Measurements from ENCODE around the gene C1QTNF12. TPM values are rescaled to one million over a fixed set of nuclear protein-coding genes. Genes with fewer than 3 reads are reported as not detected.

C1QTNF12 gene
- polyA plus RNA-seq, 3 donors, result 1.1 TPM; not detected in 2

DNA sequence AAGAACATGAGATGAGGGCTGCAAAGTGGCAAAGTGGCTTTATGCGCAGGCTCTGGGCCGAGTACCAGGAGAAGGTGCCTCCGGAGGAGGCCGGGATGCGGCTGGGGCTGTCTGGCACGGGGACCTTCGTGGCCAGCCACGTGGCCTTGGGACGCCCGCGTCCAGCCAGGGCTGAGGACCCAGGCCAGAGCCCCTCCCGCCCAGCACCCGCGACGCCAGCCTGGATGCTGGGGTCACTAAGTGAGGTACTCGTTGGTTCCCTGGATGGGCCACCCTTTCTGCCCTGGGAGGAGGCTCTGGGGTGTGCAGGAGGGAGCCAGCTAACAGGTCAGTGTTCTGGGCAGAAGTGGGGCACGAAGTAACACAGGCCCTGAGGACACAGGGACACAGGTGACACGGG lies 46.3 kb upstream of the C1QTNF12 start:
- Mint-ChIP-seq H3K36me3 (peaks cover 2 to 14% of the 10 kb centered on the region in 2 donors), H3K9me3 (peaks cover 0 to 10% (median 0%) of the 10 kb centered on the region in 7 donors), H3K27ac (no peak overlapping the region), H3K4me1 (no peaks in the 10 kb centered on the region), H3K4me3 (no peak overlapping the region), H3K27me3 (ENCODE audit: low read depth in 3 of 3) (peaks cover 0 to 1% (median 0%) of the 10 kb centered on the region in 3 donors)
- no peak for DNase-seq
- Histone ChIP-seq H3K36me3 (replicated peaks in 1 of 2; ENCODE audit: control insufficient read depth in 1 of 2, insufficient read depth in 2 of 2, low read length in 2 of 2) (peaks cover 19 to 37% of the 10 kb centered on the region in 2 donors), H4K20me1 (ENCODE audit: insufficient read depth, low read length) (no peaks in the 10 kb centered on the region), H3K4me3 (replicated peaks in 1 of 3; ENCODE audit: low read depth in 2 of 3, low read length in 3 of 3) (no peak overlapping the region), H3K27ac (ENCODE audit: low read depth in 1 of 2, low read length in 2 of 2) (no peak overlapping the region), H3K9ac (ENCODE audit: insufficient read depth, low read length, poor library complexity, severe bottlenecking) (no peak overlapping the region), H3K9me3 (replicated peaks in 1 of 2; ENCODE audit: control insufficient read depth in 1 of 2, insufficient read depth in 1 of 2, low read length in 2 of 2) (no peaks in the 10 kb centered on the region), H3K79me2 (ENCODE audit: insufficient read depth, low read length) (no peaks in the 10 kb centered on the region), H3K4me1 (ENCODE audit: control insufficient read depth in 1 of 2, insufficient read depth in 2 of 2, low read length in 2 of 2) (no peaks in the 10 kb centered on the region), H2AFZ (ENCODE audit: insufficient read depth, low read depth, low read length, poor library complexity, severe bottlenecking) (no peak overlapping the region), H3K4me2 (replicated peaks; ENCODE audit: extremely low read depth, low read length, poor library complexity, severe bottlenecking) (no peak overlapping the region), H3K27me3 (ENCODE audit: control insufficient read depth in 2 of 2, insufficient read depth in 2 of 2, low read length in 2 of 2) (no peaks in the 10 kb centered on the region)
- intact Hi-C loops (cut with micrococcal nuclease), result loop anchor here in 1 of 2 donors (5.0 kb wide), 1 partner anchor 171 kb away; no protein-coding TSS in a partner anchor
- TF ChIP-seq, protein P1, sequence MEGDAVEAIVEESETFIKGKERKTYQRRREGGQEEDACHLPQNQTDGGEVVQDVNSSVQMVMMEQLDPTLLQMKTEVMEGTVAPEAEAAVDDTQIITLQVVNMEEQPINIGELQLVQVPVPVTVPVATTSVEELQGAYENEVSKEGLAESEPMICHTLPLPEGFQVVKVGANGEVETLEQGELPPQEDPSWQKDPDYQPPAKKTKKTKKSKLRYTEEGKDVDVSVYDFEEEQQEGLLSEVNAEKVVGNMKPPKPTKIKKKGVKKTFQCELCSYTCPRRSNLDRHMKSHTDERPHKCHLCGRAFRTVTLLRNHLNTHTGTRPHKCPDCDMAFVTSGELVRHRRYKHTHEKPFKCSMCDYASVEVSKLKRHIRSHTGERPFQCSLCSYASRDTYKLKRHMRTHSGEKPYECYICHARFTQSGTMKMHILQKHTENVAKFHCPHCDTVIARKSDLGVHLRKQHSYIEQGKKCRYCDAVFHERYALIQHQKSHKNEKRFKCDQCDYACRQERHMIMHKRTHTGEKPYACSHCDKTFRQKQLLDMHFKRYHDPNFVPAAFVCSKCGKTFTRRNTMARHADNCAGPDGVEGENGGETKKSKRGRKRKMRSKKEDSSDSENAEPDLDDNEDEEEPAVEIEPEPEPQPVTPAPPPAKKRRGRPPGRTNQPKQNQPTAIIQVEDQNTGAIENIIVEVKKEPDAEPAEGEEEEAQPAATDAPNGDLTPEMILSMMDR (IDR thresholded peaks at IDR 0.05), result no peak
- WGBS (ENCODE audit: insufficient coverage), result 99% methylated on average over 18 of the region's 18 CpGs

- peaks cover 0 to 10% (median 0%) of the 10 kb centered on the region in 7 donors for H3K9me3 Mint-ChIP-seq
- Histone ChIP-seq H3K27me3 (ENCODE audit: control insufficient read depth in 2 of 2, insufficient read depth in 2 of 2, low read length in 2 of 2) (no peaks in the 10 kb centered on the region), H3K79me2 (ENCODE audit: insufficient read depth, low read length) (no peaks in the 10 kb centered on the region), H3K4me3 (replicated peaks in 1 of 3; ENCODE audit: low read depth in 2 of 3, low read length in 3 of 3) (no peak overlapping the region), H3K4me2 (replicated peaks; ENCODE audit: extremely low read depth, low read length, poor library complexity, severe bottlenecking) (no peak overlapping the region), H3K27ac (ENCODE audit: low read depth in 1 of 2, low read length in 2 of 2) (no peak overlapping the region), H2AFZ (ENCODE audit: insufficient read depth, low read depth, low read length, poor library complexity, severe bottlenecking) (no peak overlapping the region), H3K9ac (ENCODE audit: insufficient read depth, low read length, poor library complexity, severe bottlenecking) (no peak overlapping the region), H4K20me1 (ENCODE audit: insufficient read depth, low read length) (no peaks in the 10 kb centered on the region), H3K9me3 (replicated peaks in 1 of 2; ENCODE audit: control insufficient read depth in 1 of 2, insufficient read depth in 1 of 2, low read length in 2 of 2) (no peaks in the 10 kb centered on the region), H3K4me1 (ENCODE audit: control insufficient read depth in 1 of 2, insufficient read depth in 2 of 2, low read length in 2 of 2) (no peaks in the 10 kb centered on the region), H3K36me3 (replicated peaks in 1 of 2; ENCODE audit: control insufficient read depth in 1 of 2, insufficient read depth in 2 of 2, low read length in 2 of 2) (peaks cover 17 to 33% of the 10 kb centered on the region in 2 donors)
- no peak for DNase-seq
- TF ChIP-seq, protein P1 (IDR thresholded peaks at IDR 0.05), result no peak
- peaks cover 0 to 1% (median 0%) of the 10 kb centered on the region in 3 donors for H3K27me3 Mint-ChIP-seq (ENCODE audit: low read depth in 3 of 3)
- 94% methylated on average over 9 of the region's 9 CpGs for WGBS (ENCODE audit: insufficient coverage)
- H3K36me3 Mint-ChIP-seq, result peaks cover 2 to 14% of the 10 kb centered on the region in 2 donors
- H3K4me1 Mint-ChIP-seq, result no peaks in the 10 kb centered on the region
- H3K27ac Mint-ChIP-seq, result no peak overlapping the region
- intact Hi-C loops (cut with micrococcal nuclease), result loop anchor here in 1 of 2 donors (5.0 kb wide), 1 partner anchor 170 kb away; no protein-coding TSS in a partner anchor
- H3K4me3 Mint-ChIP-seq, result no peak overlapping the region
Observed at GRCh38 chr1:1292442-1292779, 45.9 kb upstream of the C1QTNF12 start.
